ENCODE data around the gene LIX1L.
A peak's percentile ranks its signal among the peaks of the same experiment; 100 is the strongest.

Gene LIX1L

GRCh38 chr1:145990249-145990855, 32.5 kb upstream of the LIX1L start:
- H3K27ac ChIP-seq = peak overlapping the region; percentile 91
- TF ChIP-seq CTCF (IDR thresholded peaks at IDR 0.05) (no peak), ZFX (IDR thresholded peaks at IDR 0.05; ENCODE audit: borderline replicate concordance) (no peak)

- H3K27ac ChIP-seq = no peak overlapping the region
- TF ChIP-seq CTCF (IDR thresholded peaks at IDR 0.05) (no peak), ZFX (IDR thresholded peaks at IDR 0.05; ENCODE audit: borderline replicate concordance) (no peak)
Measured at GRCh38 chr1:145988773-145989172, 31.0 kb upstream of the LIX1L start.

- no peak for TF ChIP-seq CTCF (IDR thresholded peaks at IDR 0.05)
- no peak for TF ChIP-seq ZFX (IDR thresholded peaks at IDR 0.05; ENCODE audit: borderline replicate concordance)
- H3K27ac ChIP-seq = no peak overlapping the region
Measured at GRCh38 chr1:145987926-145988325, 30.1 kb upstream of the LIX1L start.

- H3K27ac ChIP-seq = no peak overlapping the region; the same call in 1 of the 2 replicates
- TF ChIP-seq CTCF (IDR thresholded peaks at IDR 0.05) (no peak), ZFX (IDR thresholded peaks at IDR 0.05; ENCODE audit: borderline replicate concordance) (no peak)
Measured at GRCh38 chr1:145986551-145986950, 28.7 kb upstream of the LIX1L start.

GRCh38 chr1:145985502-145986439, 28.0 kb upstream of the LIX1L start:
- TF ChIP-seq ZFX (IDR thresholded peaks at IDR 0.05; ENCODE audit: borderline replicate concordance) (no peak), CTCF (IDR thresholded peaks at IDR 0.05) (no peak)
- no peak overlapping the region; the same call in 1 of the 2 replicates for H3K27ac ChIP-seq

GRCh38 chr1:145985129-145985501, 27.3 kb upstream of the LIX1L start:
- H3K27ac ChIP-seq = no peak overlapping the region
- TF ChIP-seq ZFX (IDR thresholded peaks at IDR 0.05; ENCODE audit: borderline replicate concordance) (no peak), CTCF (IDR thresholded peaks at IDR 0.05) (no peak)

Data from 22Rv1 (cell line).